ENCODE results near the gene AUTS2.
"Not testable (repeated sequence)": the region's sequence is repeated elsewhere in the genome, so short reads cannot be mapped to it uniquely, and the experiment has no call there.

Gene AUTS2

GRCh38 chr7:70706204-70706603, 1107.9 kb downstream of the AUTS2 start:
- no peak for DNase-seq (ENCODE audit: low read depth, low spot score)

- DNase-seq (ENCODE audit: low read depth, low spot score), result no peak
Measured at GRCh38 chr7:70706698-70707097, 1108.4 kb downstream of the AUTS2 start.

GRCh38 chr7:70707823-70708243, 1109.6 kb downstream of the AUTS2 start:
- no peak for DNase-seq (ENCODE audit: low read depth, low spot score)

- DNase-seq (ENCODE audit: low read depth, low spot score), result no peak
Measured at GRCh38 chr7:70710011-70710480, 1111.8 kb downstream of the AUTS2 start.

GRCh38 chr7:70710651-70711050, 1112.4 kb downstream of the AUTS2 start:
- DNase-seq (ENCODE audit: low read depth, low spot score), result no peak

GRCh38 chr7:70711452-70711851, 1113.2 kb downstream of the AUTS2 start:
- DNase-seq (ENCODE audit: low read depth, low spot score), result no peak

- no peak for DNase-seq (ENCODE audit: low read depth, low spot score)
Measured at GRCh38 chr7:70712942-70713341, 1114.7 kb downstream of the AUTS2 start.

- no peak for DNase-seq (ENCODE audit: low read depth, low spot score)
Measured at GRCh38 chr7:70714506-70715038, 1116.3 kb downstream of the AUTS2 start.

- no peak for DNase-seq (ENCODE audit: low read depth, low spot score)
Measured at GRCh38 chr7:70717553-70718329, 1119.5 kb downstream of the AUTS2 start.

GRCh38 chr7:70719125-70719524, 1120.8 kb downstream of the AUTS2 start:
- no peak for DNase-seq (ENCODE audit: low read depth, low spot score)

- DNase-seq (ENCODE audit: low read depth, low spot score), result no peak
Measured at GRCh38 chr7:70720191-70720873, 1122.1 kb downstream of the AUTS2 start.

GRCh38 chr7:70721500-70721899, 1123.2 kb downstream of the AUTS2 start:
- no peak for DNase-seq (ENCODE audit: low read depth, low spot score)

- no peak for DNase-seq (ENCODE audit: low read depth, low spot score)
Measured at GRCh38 chr7:70723339-70723738, 1125.1 kb downstream of the AUTS2 start.

- no peak for DNase-seq (ENCODE audit: low read depth, low spot score)
Measured at GRCh38 chr7:70725448-70725847, 1127.2 kb downstream of the AUTS2 start.

GRCh38 chr7:70726294-70726693, 1128.0 kb downstream of the AUTS2 start:
- no peak for DNase-seq (ENCODE audit: low read depth, low spot score)

- no peak for DNase-seq (ENCODE audit: low read depth, low spot score)
Measured at GRCh38 chr7:70726951-70727378, 1128.7 kb downstream of the AUTS2 start.

- DNase-seq (ENCODE audit: low read depth, low spot score), result no peak
Measured at GRCh38 chr7:70727861-70728260, 1129.6 kb downstream of the AUTS2 start.

- no peak for DNase-seq (ENCODE audit: low read depth, low spot score)
Measured at GRCh38 chr7:70728872-70729552, 1130.7 kb downstream of the AUTS2 start.

- DNase-seq (ENCODE audit: low read depth, low spot score), result not testable (repeated sequence)
Measured at GRCh38 chr7:70729553-70730157, 1131.4 kb downstream of the AUTS2 start.

GRCh38 chr7:70730451-70731110, 1132.3 kb downstream of the AUTS2 start:
- no peak for DNase-seq (ENCODE audit: low read depth, low spot score)

- DNase-seq (ENCODE audit: low read depth, low spot score), result no peak
Measured at GRCh38 chr7:70733090-70733489, 1134.8 kb downstream of the AUTS2 start.
